Effector CD8-positive, alpha-beta T cell (primary cell): ENCODE results near the gene ADAM12.

Source experiments
- DNase-seq: peaks from one replicate; lab custom pipeline; 2025; lab: John Stamatoyannopoulos, UW

The ADAM12 gene

GRCh38 chr10:126235091-126235978 is 152.9 kb downstream of the ADAM12 start:
- DNase-seq: no peak

DNA sequence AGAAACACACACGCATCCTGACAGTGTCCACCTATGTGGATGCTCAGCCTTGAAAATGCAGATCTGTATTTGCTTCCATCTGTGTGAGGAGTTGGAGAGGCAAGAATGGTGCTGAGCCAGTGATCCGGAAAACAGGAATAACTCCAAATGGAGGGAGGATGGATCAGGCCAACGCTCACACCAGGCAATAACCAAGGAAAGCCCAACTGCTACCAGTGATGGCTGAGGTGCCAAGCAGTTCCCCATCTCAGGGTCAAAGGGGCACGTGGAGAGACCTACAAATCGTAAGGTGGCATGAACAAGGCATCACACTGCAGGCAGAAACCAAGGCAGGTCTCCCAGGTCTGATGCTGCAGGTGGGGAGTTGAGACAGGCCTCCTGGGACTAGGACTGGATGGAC is 153.6 kb downstream of the ADAM12 start:
- no peak for DNase-seq

DNA sequence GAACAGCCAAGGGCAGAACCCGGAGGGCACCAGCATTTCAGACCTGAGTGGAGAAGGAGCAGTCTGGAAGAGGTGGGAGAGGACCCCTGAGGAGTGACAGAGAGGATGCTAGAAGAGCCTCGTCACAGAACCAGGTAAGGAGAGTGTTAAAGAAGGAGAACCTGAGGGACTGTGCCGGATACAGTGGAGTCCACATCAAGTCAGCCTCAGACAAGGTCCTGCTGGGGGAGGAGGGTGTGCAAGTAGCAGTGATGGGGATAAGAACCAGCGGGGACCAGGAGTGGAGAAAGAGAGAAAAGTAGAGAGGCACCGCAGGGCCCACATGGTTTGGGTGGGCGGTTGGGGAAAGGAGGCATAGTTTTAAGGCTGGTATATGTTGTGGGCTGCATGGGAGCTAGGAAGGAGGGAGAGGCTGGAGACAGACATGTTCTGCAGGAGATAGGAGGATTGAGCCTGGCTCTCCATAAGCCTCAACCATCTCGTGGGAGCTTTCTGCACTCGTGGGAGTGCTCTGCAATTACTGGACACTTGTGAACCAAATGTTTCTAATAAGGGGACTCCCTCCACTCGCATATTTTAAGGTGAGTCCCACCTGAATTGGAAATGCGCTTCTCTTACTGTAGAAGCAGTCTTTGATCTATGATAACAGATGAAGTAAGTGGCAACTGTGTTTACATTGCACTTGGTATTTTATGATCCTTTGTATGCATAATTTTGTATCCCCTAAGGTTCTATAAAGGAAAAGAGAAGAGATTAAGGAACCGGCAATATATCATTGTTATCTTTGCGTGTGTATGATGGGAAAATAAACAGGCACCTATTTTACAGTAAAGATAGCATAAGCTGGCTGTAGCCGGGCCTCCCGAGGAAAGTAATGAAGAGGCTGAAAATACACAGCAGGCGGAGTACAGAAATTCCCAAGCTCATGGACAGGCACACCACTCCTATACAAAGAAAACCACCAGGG is 154.8 kb downstream of the ADAM12 start:
- DNase-seq: no peak

- no peak for DNase-seq
Measured at GRCh38 chr10:126230587-126230986, 157.7 kb downstream of the ADAM12 start.

GRCh38 chr10:126229686-126230085 is 158.6 kb downstream of the ADAM12 start:
- no peak for DNase-seq

DNA sequence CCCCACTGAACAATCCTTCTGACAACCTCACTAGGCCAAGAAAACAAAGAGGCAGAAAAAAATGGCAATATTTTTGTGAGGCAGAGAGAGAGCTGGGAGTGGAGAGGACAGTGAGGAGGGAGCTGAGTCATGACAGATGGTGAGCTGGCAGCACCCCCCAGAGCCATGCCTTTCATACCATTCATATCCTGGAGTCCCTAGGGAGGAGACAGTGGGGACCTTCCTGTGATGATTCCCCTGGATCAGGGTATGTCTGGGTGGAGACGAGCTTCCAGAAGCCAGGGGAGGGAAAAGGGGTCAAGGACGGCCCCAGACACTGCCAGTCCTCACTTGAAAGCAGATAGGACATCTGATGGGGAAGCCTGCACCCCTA is 160.5 kb downstream of the ADAM12 start:
- no peak for DNase-seq

DNA sequence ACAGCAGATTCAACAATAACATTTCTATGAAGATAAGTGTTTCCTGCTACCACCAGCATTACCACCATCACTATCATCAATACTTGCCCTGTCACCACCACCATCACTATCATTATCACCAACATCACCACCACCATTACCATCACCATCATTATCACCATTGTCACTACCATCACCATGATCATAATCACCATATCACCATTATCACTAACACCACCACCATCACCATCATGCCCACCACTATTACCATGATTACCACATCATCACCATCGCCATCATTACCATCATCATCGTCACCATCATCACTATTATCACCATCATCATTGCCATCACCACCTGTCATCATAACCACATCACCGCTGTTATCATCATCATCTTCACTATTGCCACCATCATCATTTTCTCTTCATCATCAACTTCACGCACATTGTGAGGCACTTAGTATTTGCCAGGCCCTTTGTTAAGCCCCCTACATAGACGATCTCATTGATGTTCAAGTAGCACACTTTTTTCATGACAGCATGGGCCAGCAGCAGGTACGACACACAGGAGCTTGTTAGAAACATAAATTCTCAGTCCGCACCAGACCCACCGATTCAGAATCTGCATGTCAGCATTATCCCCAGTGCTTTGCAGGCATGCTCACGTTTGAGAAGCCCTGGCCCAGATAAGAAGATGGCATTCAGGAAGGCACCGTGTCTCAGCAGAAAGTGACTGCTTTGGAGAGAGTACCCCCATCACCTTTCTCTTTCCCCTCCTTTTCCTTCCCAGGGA is 161.1 kb downstream of the ADAM12 start:
- no peak for DNase-seq

DNA sequence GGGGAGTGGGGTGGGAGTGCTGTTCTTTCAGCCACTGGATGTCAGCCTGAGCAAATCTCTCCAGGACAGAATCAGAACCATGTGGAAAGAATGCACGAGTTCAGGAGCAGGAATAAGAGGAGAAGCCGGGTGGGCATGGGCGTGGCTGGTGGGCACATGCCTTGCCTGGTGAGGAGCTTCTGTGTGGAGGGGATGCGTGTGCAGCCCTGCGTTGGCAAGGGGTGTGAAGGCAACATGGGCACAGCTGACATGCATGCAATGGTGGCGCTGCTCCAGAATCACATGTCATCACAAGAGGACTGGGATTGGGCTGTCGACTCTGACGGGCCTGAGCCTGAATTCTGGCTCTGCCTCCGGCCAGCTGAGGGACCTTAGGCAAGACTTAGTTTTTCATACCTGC is 162.1 kb downstream of the ADAM12 start:
- DNase-seq: no peak

- DNase-seq: no peak
Measured at GRCh38 chr10:126225672-126226008, 162.6 kb downstream of the ADAM12 start.

- no peak for DNase-seq
Measured at GRCh38 chr10:126224967-126225671, 163.2 kb downstream of the ADAM12 start.

GRCh38 chr10:126223512-126224067 is 164.7 kb downstream of the ADAM12 start:
- DNase-seq: no peak

GRCh38 chr10:126222736-126223511 is 165.4 kb downstream of the ADAM12 start:
- no peak for DNase-seq

DNA sequence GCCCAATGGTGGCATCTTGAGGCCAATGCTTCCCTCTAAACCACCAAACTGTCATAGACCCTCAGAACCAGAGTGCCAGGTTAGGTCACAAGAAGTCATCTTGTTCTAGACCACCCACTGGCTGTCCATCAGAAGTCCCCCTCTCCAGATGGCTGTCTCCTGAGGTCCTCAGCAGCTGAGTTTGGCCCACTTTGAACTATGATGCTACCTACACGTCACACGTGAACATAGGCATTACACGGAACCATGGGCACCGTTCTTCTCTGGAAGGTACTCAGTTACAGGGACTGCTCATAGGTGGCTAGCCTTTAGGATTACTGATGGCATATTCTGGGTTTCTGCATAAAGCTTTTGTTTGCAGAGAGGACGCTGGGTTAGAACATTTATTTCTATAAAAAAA is 166.4 kb downstream of the ADAM12 start:
- no peak for DNase-seq

- DNase-seq: no peak
Measured at GRCh38 chr10:126218778-126219649, 169.3 kb downstream of the ADAM12 start.

DNA sequence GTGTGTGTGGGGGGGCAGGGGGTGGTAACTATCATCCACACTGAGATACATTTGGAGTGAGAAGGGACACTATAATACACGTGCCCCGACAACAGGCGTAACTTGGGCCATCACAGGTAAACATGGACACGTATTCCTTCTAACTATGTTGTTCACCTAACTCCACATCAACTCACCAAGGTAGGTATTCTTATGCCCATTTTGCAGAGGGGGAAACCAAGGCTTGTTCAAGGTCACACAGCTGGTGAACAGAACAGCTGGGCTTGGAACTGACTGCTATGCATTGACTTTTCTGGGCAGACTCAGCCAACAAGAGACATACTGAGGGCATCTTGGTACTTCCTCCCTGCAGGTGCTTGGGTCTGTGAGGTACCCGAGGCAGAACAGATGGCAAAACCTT is 170.1 kb downstream of the ADAM12 start:
- DNase-seq: no peak

DNA sequence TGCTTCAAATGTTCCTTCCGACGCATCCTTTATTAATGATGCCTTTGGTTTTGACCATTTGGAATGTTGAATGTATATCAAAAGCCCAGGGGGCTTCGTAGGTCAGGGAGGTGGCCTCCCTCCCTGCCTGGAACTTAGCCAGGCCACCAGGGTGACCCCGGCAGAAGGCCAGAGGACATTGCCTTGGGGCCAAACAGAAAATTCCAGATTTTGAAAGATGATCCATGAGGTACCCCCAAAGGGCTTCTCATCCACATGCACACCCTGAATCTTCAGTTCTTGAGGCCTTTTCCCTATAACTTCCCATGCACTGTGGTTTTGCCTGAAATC is 171.7 kb downstream of the ADAM12 start:
- no peak for DNase-seq

DNA sequence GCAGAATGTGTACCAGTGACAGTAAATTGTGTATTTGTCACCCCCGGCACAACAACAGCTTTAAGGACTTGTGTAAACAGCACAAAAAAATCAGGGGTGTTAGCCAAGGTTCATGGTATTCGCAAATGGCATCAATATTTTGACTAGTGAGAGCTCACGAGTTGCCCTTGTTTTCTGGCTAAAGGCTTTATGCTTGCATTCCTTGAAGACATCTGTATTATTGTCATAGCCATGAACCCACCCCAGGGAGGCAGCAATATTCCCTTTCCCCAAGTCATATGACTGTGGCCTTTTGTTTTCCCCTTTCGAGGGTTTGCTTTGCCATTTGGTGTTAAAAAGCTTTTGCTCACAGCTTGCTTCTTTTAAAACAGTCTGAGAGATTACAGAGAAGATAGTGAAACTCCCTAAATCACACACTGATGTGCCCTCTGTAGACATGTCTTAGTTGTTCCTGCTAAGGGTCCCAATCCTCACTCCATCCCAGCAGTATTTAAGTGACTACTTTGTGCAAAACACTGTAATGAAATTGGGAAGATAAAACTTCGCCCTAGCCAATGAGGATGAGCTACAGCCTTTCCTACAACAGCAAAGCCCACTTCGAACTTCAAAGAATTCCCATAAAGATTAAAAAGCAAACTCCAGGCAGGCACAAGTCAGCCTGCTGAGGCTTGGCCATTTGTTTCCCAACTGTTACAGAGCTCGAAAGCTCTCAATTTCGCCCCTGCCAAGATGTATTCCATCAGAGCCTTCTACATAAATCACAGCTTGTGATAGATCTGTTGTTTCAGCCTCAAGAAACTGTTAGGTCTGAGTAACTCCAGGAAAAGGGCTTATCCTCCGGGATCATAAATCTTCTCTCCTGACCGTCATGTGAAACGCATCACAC is 172.3 kb downstream of the ADAM12 start:
- no peak for DNase-seq

DNA sequence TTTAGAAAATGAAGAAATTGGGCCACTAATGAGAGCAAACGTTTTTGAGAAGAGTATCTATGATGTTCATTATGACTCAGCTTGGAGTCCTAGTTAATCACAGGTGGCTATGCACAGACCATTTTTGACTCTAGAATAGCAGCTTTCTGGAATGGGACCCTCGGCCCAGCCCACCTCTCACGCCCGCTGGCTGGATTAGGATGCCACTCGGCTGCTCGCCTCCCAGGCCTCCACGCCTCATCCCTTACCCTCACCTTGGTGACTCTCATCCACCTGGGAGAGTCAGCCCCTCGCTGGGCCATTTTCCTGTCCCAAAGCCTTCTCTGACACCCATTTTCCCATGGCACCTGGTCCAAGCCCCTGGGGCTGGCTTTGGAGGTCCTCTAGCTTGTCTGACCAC is 173.6 kb downstream of the ADAM12 start:
- no peak for DNase-seq

GRCh38 chr10:126214021-126214420 is 174.3 kb downstream of the ADAM12 start:
- DNase-seq: no peak
